ENCODE data around the gene IGSF23. TPM values are rescaled to one million over a fixed set of nuclear protein-coding genes. Genes with fewer than 3 reads are reported as not detected.

IGSF23 gene
- total RNA-seq, 1 donor from 2014 or later = not detected

- ChIA-PET CTCF (no interaction called here), POLR2A (no interaction called here)
- intact Hi-C loops (cut with micrococcal nuclease) = no loop called here
- ATAC-seq (ENCODE audit: low read depth) (no peak), DNase-seq (no peak)
- Mint-ChIP-seq H3K9me3 (peaks cover 3% of the 10 kb centered on the region), H3K36me3 (ENCODE audit: low read depth) (no peaks in the 10 kb centered on the region), H3K4me1 (no peaks in the 10 kb centered on the region), H3K4me3 (no peak overlapping the region), H3K27ac (no peak overlapping the region), H3K27me3 (peaks cover 6% of the 10 kb centered on the region)
- TF ChIP-seq CTCF (IDR thresholded peaks at IDR 0.05) = no peak
Observed at GRCh38 chr19:44672226-44672625, 58.9 kb downstream of the IGSF23 start.

GRCh38 chr19:44673510-44673909 is 60.1 kb downstream of the IGSF23 start:
- POLR2A ChIA-PET = no interaction called here
- CTCF ChIA-PET = interaction anchor here (0.8 kb wide), 1 partner anchor 19 kb away, joined by 3 read pairs; no protein-coding TSS in a partner anchor
- Mint-ChIP-seq H3K9me3 (peaks cover 3% of the 10 kb centered on the region), H3K27me3 (peaks cover 6% of the 10 kb centered on the region), H3K27ac (no peak overlapping the region), H3K4me3 (no peak overlapping the region), H3K4me1 (no peaks in the 10 kb centered on the region), H3K36me3 (ENCODE audit: low read depth) (no peaks in the 10 kb centered on the region)
- no peak for TF ChIP-seq CTCF (IDR thresholded peaks at IDR 0.05)
- intact Hi-C loops (cut with micrococcal nuclease) = no loop called here
- ATAC-seq (ENCODE audit: low read depth) (no peak), DNase-seq (no peak)

- ChIA-PET POLR2A (no interaction called here), CTCF (interaction anchor here (1.6 kb wide), 1 partner anchor 18 kb away, joined by 4 read pairs; no protein-coding TSS in a partner anchor)
- TF ChIP-seq CTCF (IDR thresholded peaks at IDR 0.05) = no peak
- Mint-ChIP-seq H3K4me3 (no peak overlapping the region), H3K36me3 (ENCODE audit: low read depth) (no peaks in the 10 kb centered on the region), H3K4me1 (no peaks in the 10 kb centered on the region), H3K27ac (no peak overlapping the region), H3K27me3 (peaks cover 4% of the 10 kb centered on the region), H3K9me3 (peaks cover 3% of the 10 kb centered on the region)
- intact Hi-C loops (cut with micrococcal nuclease) = no loop called here
- DNase-seq = no peak
- no peak for ATAC-seq (ENCODE audit: low read depth)
Observed at GRCh38 chr19:44675521-44675920, 62.2 kb downstream of the IGSF23 start.

GRCh38 chr19:44677019-44677811 is 63.9 kb downstream of the IGSF23 start:
- no peak for TF ChIP-seq CTCF (IDR thresholded peaks at IDR 0.05)
- peaks cover 2% of the 10 kb centered on the region for H3K9me3 Mint-ChIP-seq
- H3K27me3 Mint-ChIP-seq = peaks cover 6% of the 10 kb centered on the region
- no peaks in the 10 kb centered on the region for H3K4me1 Mint-ChIP-seq
- no peak overlapping the region for H3K27ac Mint-ChIP-seq
- CTCF ChIA-PET = no interaction called here
- H3K4me3 Mint-ChIP-seq = no peak overlapping the region
- intact Hi-C loops (cut with micrococcal nuclease) = no loop called here
- no peak for DNase-seq
- no peaks in the 10 kb centered on the region for H3K36me3 Mint-ChIP-seq (ENCODE audit: low read depth)
- POLR2A ChIA-PET = no interaction called here
- no peak for ATAC-seq (ENCODE audit: low read depth)

- peaks cover 2% of the 10 kb centered on the region for H3K9me3 Mint-ChIP-seq
- no peak for DNase-seq
- no peak for TF ChIP-seq CTCF (IDR thresholded peaks at IDR 0.05)
- H3K4me1 Mint-ChIP-seq = peaks cover 7% of the 10 kb centered on the region
- no peak for ATAC-seq (ENCODE audit: low read depth)
- intact Hi-C loops (cut with micrococcal nuclease) = no loop called here
- ChIA-PET POLR2A (no interaction called here), CTCF (no interaction called here)
- H3K4me3 Mint-ChIP-seq = no peak overlapping the region
- no peak overlapping the region for H3K27ac Mint-ChIP-seq
- peaks cover 12% of the 10 kb centered on the region for H3K27me3 Mint-ChIP-seq
- H3K36me3 Mint-ChIP-seq (ENCODE audit: low read depth) = no peaks in the 10 kb centered on the region
Observed at GRCh38 chr19:44680536-44680935, 67.2 kb downstream of the IGSF23 start.

Data from activated B cell treated with CpG ODN at 0.5 μM for 24 hours (primary cell).